A549 (cell line): ENCODE results near the gene MAPK6.

Experiments used
- CEBPB ChIP-seq, 2 experiments: fragments of >200 bp in 1 of 2; sonication (Bioruptor Twin) in 1 of 2; formaldehyde crosslinking in 1 of 2; IDR thresholded peaks; 2 replicates each; pipeline ENCODE4 v1.6.1; 2012 to 2016
- CHD4 ChIP-seq: fragments of 200-600 bp; sonication (generic); IDR thresholded peaks from 2 replicates; pipeline ENCODE4 v1.6.1; 2016; ENCODE audit warnings: antibody characterized with exemption, mild to moderate bottlenecking, borderline replicate concordance
- EP300 ChIP-seq, 2 experiments: fragments of >200 bp; sonication (Bioruptor Twin); formaldehyde crosslinking; IDR thresholded peaks; 2 replicates in 1 of 2; 3 replicates in 1 of 2; pipeline ENCODE4 v1.6.1; 2016 to 2017
- GATA3 ChIP-seq: IDR thresholded peaks from 2 replicates; pipeline ENCODE4 v1.6.1; 2012; ENCODE audit warnings: borderline replicate concordance
- HMGXB4 ChIP-seq: fragments of 250-450 bp; sonication (Bioruptor Pico); IDR thresholded peaks from 2 replicates; pipeline ENCODE4 v1.5.0; 2021; ENCODE audit warnings: mild to moderate bottlenecking, moderate library complexity, borderline replicate concordance
- HOXA7 ChIP-seq: fragments of 250-450 bp; sonication (Bioruptor Pico); IDR thresholded peaks from 2 replicates; pipeline ENCODE4 v1.5.0; 2020; ENCODE audit warnings: mild to moderate bottlenecking, moderate library complexity
- MAZ ChIP-seq: fragments of 150-350 bp; IDR thresholded peaks from 2 replicates; pipeline ENCODE4 v1.6.1; 2014; ENCODE audit warnings: antibody characterized with exemption, low read depth, low read length, borderline replicate concordance
- POLR2A ChIP-seq: IDR thresholded peaks from 2 replicates; pipeline ENCODE4 v1.6.1; 2012; ENCODE audit warnings: mild to moderate bottlenecking, low read length
- RFX5 ChIP-seq: fragments of 450-650 bp; IDR thresholded peaks from 2 replicates; pipeline ENCODE4 v1.7.1; 2014; ENCODE audit warnings: antibody characterized with exemption, mild to moderate bottlenecking, moderate library complexity
- USF2 ChIP-seq: fragments of 450-650 bp; IDR thresholded peaks from 2 replicates; pipeline ENCODE4 v1.6.1; 2014; ENCODE audit warnings: antibody characterized with exemption
- TF ChIP-seq, protein P1 (sequence below): fragments of >200 bp; sonication (Bioruptor Twin); formaldehyde crosslinking; IDR thresholded peaks from 3 replicates; pipeline ENCODE4 v1.5.1; 2016
- TF ChIP-seq, protein P2 (sequence below): IDR thresholded peaks from 2 replicates; pipeline ENCODE4 v1.6.1; 2012

- TF ChIP-seq, protein P1, sequence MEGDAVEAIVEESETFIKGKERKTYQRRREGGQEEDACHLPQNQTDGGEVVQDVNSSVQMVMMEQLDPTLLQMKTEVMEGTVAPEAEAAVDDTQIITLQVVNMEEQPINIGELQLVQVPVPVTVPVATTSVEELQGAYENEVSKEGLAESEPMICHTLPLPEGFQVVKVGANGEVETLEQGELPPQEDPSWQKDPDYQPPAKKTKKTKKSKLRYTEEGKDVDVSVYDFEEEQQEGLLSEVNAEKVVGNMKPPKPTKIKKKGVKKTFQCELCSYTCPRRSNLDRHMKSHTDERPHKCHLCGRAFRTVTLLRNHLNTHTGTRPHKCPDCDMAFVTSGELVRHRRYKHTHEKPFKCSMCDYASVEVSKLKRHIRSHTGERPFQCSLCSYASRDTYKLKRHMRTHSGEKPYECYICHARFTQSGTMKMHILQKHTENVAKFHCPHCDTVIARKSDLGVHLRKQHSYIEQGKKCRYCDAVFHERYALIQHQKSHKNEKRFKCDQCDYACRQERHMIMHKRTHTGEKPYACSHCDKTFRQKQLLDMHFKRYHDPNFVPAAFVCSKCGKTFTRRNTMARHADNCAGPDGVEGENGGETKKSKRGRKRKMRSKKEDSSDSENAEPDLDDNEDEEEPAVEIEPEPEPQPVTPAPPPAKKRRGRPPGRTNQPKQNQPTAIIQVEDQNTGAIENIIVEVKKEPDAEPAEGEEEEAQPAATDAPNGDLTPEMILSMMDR = no peak
- TF ChIP-seq CHD4 = no peak
- TF ChIP-seq GATA3 = no peak
- TF ChIP-seq, protein P2, sequence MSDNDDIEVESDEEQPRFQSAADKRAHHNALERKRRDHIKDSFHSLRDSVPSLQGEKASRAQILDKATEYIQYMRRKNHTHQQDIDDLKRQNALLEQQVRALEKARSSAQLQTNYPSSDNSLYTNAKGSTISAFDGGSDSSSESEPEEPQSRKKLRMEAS = no peak
- TF ChIP-seq MAZ = no peak
- no peak for TF ChIP-seq USF2
- TF ChIP-seq POLR2A = no peak
- TF ChIP-seq HOXA7 (CRISPR knock-in tag) = no peak
- TF ChIP-seq EP300 (IDR thresholded peaks at IDR 0.05) = no peak
- TF ChIP-seq HMGXB4 = no peak
- TF ChIP-seq RFX5 = no peak
- TF ChIP-seq CEBPB (IDR thresholded peaks at IDR 0.05) = no peak
These were observed 11.0 kb downstream of the MAPK6 start for GRCh38 chr15:52030010-52030409.
